Mesenchymal stem cell (in vitro differentiated cells and primary cell): ENCODE results near the gene RAB3C.

ENCODE experiments used
- DNase-seq: peaks from one replicate; pipeline ENCODE4 v3.0.0-alpha.2; 2013
- H2AFZ ChIP-seq: one replicate; pipeline ENCODE4 v1.6.1; 2013; ENCODE audit warnings: low read depth, mild to moderate bottlenecking, control low read depth, inconsistent platforms, low read length, moderate library complexity
- H2AK5ac ChIP-seq: 2 replicates; pipeline ENCODE4 v1.6.1; 2013; ENCODE audit warnings: low read length, moderate library complexity, mild to moderate bottlenecking, inconsistent platforms; ENCODE audit not compliant: severe bottlenecking
- H2BK120ac ChIP-seq: one replicate; pipeline ENCODE4 v1.6.1; 2013; ENCODE audit warnings: low read depth, mild to moderate bottlenecking, inconsistent platforms, low read length, moderate library complexity
- H2BK12ac ChIP-seq, 2 experiments: one replicate each; pipeline ENCODE4 v1.6.1; 2013; ENCODE audit warnings: inconsistent platforms in 2 of 2, low read length in 2 of 2, mild to moderate bottlenecking in 2 of 2, moderate library complexity in 2 of 2, control low read depth in 1 of 2
- H2BK15ac ChIP-seq: one replicate; pipeline ENCODE4 v1.6.1; 2013; ENCODE audit warnings: mild to moderate bottlenecking, low read depth, inconsistent platforms; ENCODE audit not compliant: poor library complexity, severe bottlenecking
- H2BK5ac ChIP-seq: 2 replicates; pipeline ENCODE4 v1.6.1; 2013; ENCODE audit warnings: low read depth, mild to moderate bottlenecking, low read length, control low read depth, inconsistent platforms; ENCODE audit not compliant: poor library complexity, severe bottlenecking
- H3K14ac ChIP-seq, 2 experiments: one replicate each; pipeline ENCODE4 v1.6.1; 2013; ENCODE audit warnings: inconsistent platforms in 2 of 2, low read length in 2 of 2, control low read depth in 1 of 2, mild to moderate bottlenecking in 1 of 2, moderate library complexity in 1 of 2
- H3K18ac ChIP-seq, 2 experiments: one replicate each; pipeline ENCODE4 v1.6.1; 2013; ENCODE audit warnings: inconsistent platforms in 2 of 2, low read length in 2 of 2, control low read depth in 1 of 2, low read depth in 1 of 2, mild to moderate bottlenecking in 1 of 2
- H3K23ac ChIP-seq, 2 experiments: one replicate each; pipeline ENCODE4 v1.6.1; 2013; ENCODE audit warnings: inconsistent platforms in 2 of 2, low read length in 2 of 2, mild to moderate bottlenecking in 2 of 2, moderate library complexity in 2 of 2, control low read depth in 1 of 2
- H3K27ac ChIP-seq: 2 replicates; pipeline ENCODE4 v1.5.1; 2013; ENCODE audit warnings: mild to moderate bottlenecking, moderate library complexity, low read length, control low read depth, inconsistent platforms; ENCODE audit not compliant: poor library complexity, severe bottlenecking
- H3K27me3 ChIP-seq, 2 experiments: 2 replicates each; pipeline versions ENCODE4 v1.6.1 to v1.7.0; 2013; ENCODE audit warnings: low read length in 2 of 2, mild to moderate bottlenecking in 2 of 2, moderate library complexity in 2 of 2, control low read depth in 1 of 2, inconsistent platforms in 1 of 2; ENCODE audit not compliant: control insufficient read depth in 1 of 2, insufficient read depth in 1 of 2
- H3K36me3 ChIP-seq, 2 experiments: 2 replicates each; pipeline versions ENCODE4 v1.6.1 to v1.7.0; 2013; ENCODE audit warnings: low read length in 2 of 2, control low read depth in 1 of 2, inconsistent platforms in 1 of 2, low read depth in 1 of 2, mild to moderate bottlenecking in 1 of 2; ENCODE audit not compliant: insufficient read depth in 2 of 2, control insufficient read depth in 1 of 2
- H3K4ac ChIP-seq, 2 experiments: one replicate each; pipeline ENCODE4 v1.6.1; 2013; ENCODE audit warnings: inconsistent platforms in 2 of 2, low read length in 2 of 2, mild to moderate bottlenecking in 2 of 2, moderate library complexity in 2 of 2, control low read depth in 1 of 2, low read depth in 1 of 2
- H3K4me1 ChIP-seq: 2 replicates; pipeline ENCODE4 v1.6.1; 2013; ENCODE audit warnings: low read depth, low read length, control low read depth; ENCODE audit not compliant: control insufficient read depth, insufficient read depth
- H3K4me2 ChIP-seq: 2 replicates; pipeline ENCODE4 v1.6.1; 2013; ENCODE audit warnings: low read length, mild to moderate bottlenecking, inconsistent platforms; ENCODE audit not compliant: poor library complexity, severe bottlenecking
- H3K4me3 ChIP-seq, 2 experiments: 2 replicates each; pipeline versions ENCODE4 v1.5.1 to v1.7.0; 2013; ENCODE audit warnings: low read length in 2 of 2, mild to moderate bottlenecking in 2 of 2, control low read depth in 1 of 2, low read depth in 1 of 2; ENCODE audit not compliant: insufficient read depth in 1 of 2
- H3K79me1 ChIP-seq: replicated peaks from 2 replicates; pipeline ENCODE4 v1.6.1; 2013; ENCODE audit warnings: mild to moderate bottlenecking, control low read depth, low read length, inconsistent platforms; ENCODE audit not compliant: poor library complexity, severe bottlenecking
- H3K9ac ChIP-seq: 2 replicates; pipeline ENCODE4 v1.7.0; 2013; ENCODE audit warnings: mild to moderate bottlenecking, low read length, moderate library complexity
- H3K9me3 ChIP-seq: 2 replicates; pipeline ENCODE4 v1.7.0; 2013; ENCODE audit warnings: mild to moderate bottlenecking, low read length; ENCODE audit not compliant: control insufficient read depth
- H4K8ac ChIP-seq: one replicate; pipeline ENCODE4 v1.6.1; 2013; ENCODE audit warnings: inconsistent platforms, mild to moderate bottlenecking, low read length, moderate library complexity
- H4K91ac ChIP-seq: one replicate; pipeline ENCODE4 v1.6.1; 2013; ENCODE audit warnings: mild to moderate bottlenecking, low read length, inconsistent platforms
- WGBS: methylation state at CpG from one replicate; pipeline ENCODE4 v1.1.7; 2013; ENCODE audit warnings: mixed read lengths; 5-methylcytosine and 5-hydroxymethylcytosine counted together

Gene RAB3C

GRCh38 chr5:58745350-58745749 is 162.5 kb downstream of the RAB3C start:
- no peaks in the 10 kb centered on the region for H3K4me1 ChIP-seq
- no peaks in the 10 kb centered on the region for H3K79me1 ChIP-seq
- no peak overlapping the region for H3K4ac ChIP-seq
- H3K27ac ChIP-seq, result no peak overlapping the region
- H2BK5ac ChIP-seq, result no peak overlapping the region
- H2BK15ac ChIP-seq, result no peak overlapping the region
- H4K8ac ChIP-seq, result no peak overlapping the region
- no peaks in the 10 kb centered on the region for H3K9me3 ChIP-seq
- WGBS, result 72% methylated on average over 3 of the region's 4 CpGs
- H2AK5ac ChIP-seq, result no peak overlapping the region
- H3K9ac ChIP-seq, result no peak overlapping the region
- no peak for DNase-seq
- H4K91ac ChIP-seq, result no peak overlapping the region
- H3K4me2 ChIP-seq, result no peak overlapping the region
- no peaks in the 10 kb centered on the region for H3K27me3 ChIP-seq
- no peaks in the 10 kb centered on the region for H3K36me3 ChIP-seq
- no peak overlapping the region for H3K18ac ChIP-seq
- no peak overlapping the region for H2AFZ ChIP-seq
- no peak overlapping the region for H3K4me3 ChIP-seq
- no peak overlapping the region for H2BK120ac ChIP-seq
- H3K23ac ChIP-seq, result no peak overlapping the region
- H3K14ac ChIP-seq, result no peak overlapping the region
- H2BK12ac ChIP-seq, result no peak overlapping the region

- Histone ChIP-seq H3K9ac (no peak overlapping the region), H4K91ac (no peak overlapping the region), H2AK5ac (no peak overlapping the region), H3K27ac (no peak overlapping the region), H3K4ac (no peak overlapping the region), H3K27me3 (no peaks in the 10 kb centered on the region), H2BK12ac (no peak overlapping the region), H3K79me1 (no peaks in the 10 kb centered on the region), H3K4me3 (no peak overlapping the region), H3K23ac (no peak overlapping the region), H3K14ac (no peak overlapping the region), H2BK120ac (no peak overlapping the region), H3K4me2 (no peak overlapping the region), H3K4me1 (no peaks in the 10 kb centered on the region), H2AFZ (no peak overlapping the region), H3K9me3 (no peaks in the 10 kb centered on the region), H3K36me3 (no peaks in the 10 kb centered on the region), H3K18ac (no peak overlapping the region), H2BK15ac (no peak overlapping the region), H4K8ac (no peak overlapping the region), H2BK5ac (no peak overlapping the region)
- no peak for DNase-seq
- 80% methylated on average over 3 of the region's 4 CpGs for WGBS
Observed at GRCh38 chr5:58746321-58746720, 163.4 kb downstream of the RAB3C start.

GRCh38 chr5:58750036-58750435 is 167.2 kb downstream of the RAB3C start:
- Histone ChIP-seq H2AFZ (no peak overlapping the region), H3K4me2 (no peak overlapping the region), H3K79me1 (no peaks in the 10 kb centered on the region), H3K18ac (no peak overlapping the region), H3K27ac (no peak overlapping the region), H2AK5ac (no peak overlapping the region), H3K9me3 (no peaks in the 10 kb centered on the region), H4K91ac (no peak overlapping the region), H3K23ac (no peak overlapping the region), H3K27me3 (no peaks in the 10 kb centered on the region), H4K8ac (no peak overlapping the region), H3K36me3 (no peaks in the 10 kb centered on the region), H2BK5ac (no peak overlapping the region), H3K14ac (no peak overlapping the region), H2BK15ac (no peak overlapping the region), H2BK120ac (no peak overlapping the region), H3K9ac (no peak overlapping the region), H3K4me3 (no peak overlapping the region), H2BK12ac (no peak overlapping the region), H3K4me1 (no peaks in the 10 kb centered on the region), H3K4ac (no peak overlapping the region)
- DNase-seq, result no peak

GRCh38 chr5:58751222-58751837 is 168.5 kb downstream of the RAB3C start:
- Histone ChIP-seq H3K4me3 (no peak overlapping the region), H3K27me3 (no peaks in the 10 kb centered on the region), H3K4ac (no peak overlapping the region), H3K79me1 (no peaks in the 10 kb centered on the region), H2BK120ac (no peak overlapping the region), H3K4me2 (no peak overlapping the region), H2AFZ (no peak overlapping the region), H3K27ac (no peak overlapping the region), H3K9me3 (no peaks in the 10 kb centered on the region), H2BK15ac (no peak overlapping the region), H3K23ac (no peak overlapping the region), H3K18ac (no peak overlapping the region), H4K91ac (no peak overlapping the region), H4K8ac (no peak overlapping the region), H2AK5ac (no peak overlapping the region), H2BK12ac (no peak overlapping the region), H2BK5ac (no peak overlapping the region), H3K9ac (peak overlapping the region; percentile 67), H3K4me1 (no peaks in the 10 kb centered on the region), H3K14ac (no peak overlapping the region), H3K36me3 (no peaks in the 10 kb centered on the region)
- 55% methylated on average over 3 of the region's 4 CpGs for WGBS
- peak; percentile 62 for DNase-seq
